Measurements from ENCODE around the gene NDFIP2.

GRCh38 chr13:79503473-79504017, 22.6 kb downstream of the NDFIP2 start:
- no peak for TF ChIP-seq SP1 (IDR thresholded peaks at IDR 0.05)
- TF ChIP-seq ZNF384 (IDR thresholded peaks at IDR 0.05), result no peak
- no peak for TF ChIP-seq BHLHE40 (IDR thresholded peaks at IDR 0.05; ENCODE audit: borderline replicate concordance)
- TF ChIP-seq FOXM1 (IDR thresholded peaks at IDR 0.05; ENCODE audit: borderline replicate concordance), result no peak
- no peak for TF ChIP-seq FOXK2 (IDR thresholded peaks at IDR 0.05)
- no peak for TF ChIP-seq ARNT (IDR thresholded peaks at IDR 0.05)
- no peak for TF ChIP-seq TARDBP (IDR thresholded peaks at IDR 0.05)
- no peak for TF ChIP-seq ELF4 (IDR thresholded peaks at IDR 0.05)
- TF ChIP-seq LEF1 (IDR thresholded peaks at IDR 0.05; ENCODE audit: borderline replicate concordance), result no peak
- no peak for TF ChIP-seq SUZ12 (IDR thresholded peaks at IDR 0.05)
- no peak for TF ChIP-seq FOXA1 (IDR thresholded peaks at IDR 0.05)
- no peak for TF ChIP-seq PKNOX1 (IDR thresholded peaks at IDR 0.05)

Data from HEK293T (cell line).